Heart left ventricle (tissue), 13 donors: ENCODE measurements around the gene BORCS8.

ENCODE experiments used
- CTCF ChIP-seq, 12 donors: fragments of 200-600 bp; sonication (generic) in 4 of 12; IDR thresholded peaks; one replicate each; pipeline versions ENCODE4 v1.5.0 to v1.8.0; 2018 to 2022; ENCODE audit warnings: antibody characterized with exemption in 12 of 12, mild to moderate bottlenecking in 5 of 12
- POLR2A ChIP-seq, 2 donors: fragments of 450-650 bp; IDR thresholded peaks; one replicate each; pipeline ENCODE4 v1.6.1; 2017; ENCODE audit warnings: antibody characterized with exemption in 2 of 2, mild to moderate bottlenecking in 2 of 2, moderate library complexity in 2 of 2
- donor health status: ischemic (EF 13 %, LVEDD 7.1; RV severe dilation, severe dysfunction).
- donor health status: DM: no; HTN: yes; CAD: no.
- donor health status: DM: no; HTN: no; CAD: no.
- donor health status: ischemic (EF 25% LVEDD 6.9; RV normal size, moderate dysfunction).
- donor health status: ischemic (EF 25% LVEDD 5.7; RV mildly dilated, moderate dysfunction).
- donor health status: ischemic (EF 35%, LVEDD 5.7; RV mildly dilated, moderate dysfunction).
- donor health status: nonischemic (EF 11% LVEDD 7.7; RV severe dilation, severe dysfunction).
- donor health status: DM: yes; HTN: yes; CAD: no.
- donor health status: PGD.
- donor health status: ischemic (EF 29% LVEDD 5.4; RV normal size, mild dysfunction).
- donor health status: nonischemic (EF 23%, LVEDD 6.1; RV moderate dilation, normal function).

DNA sequence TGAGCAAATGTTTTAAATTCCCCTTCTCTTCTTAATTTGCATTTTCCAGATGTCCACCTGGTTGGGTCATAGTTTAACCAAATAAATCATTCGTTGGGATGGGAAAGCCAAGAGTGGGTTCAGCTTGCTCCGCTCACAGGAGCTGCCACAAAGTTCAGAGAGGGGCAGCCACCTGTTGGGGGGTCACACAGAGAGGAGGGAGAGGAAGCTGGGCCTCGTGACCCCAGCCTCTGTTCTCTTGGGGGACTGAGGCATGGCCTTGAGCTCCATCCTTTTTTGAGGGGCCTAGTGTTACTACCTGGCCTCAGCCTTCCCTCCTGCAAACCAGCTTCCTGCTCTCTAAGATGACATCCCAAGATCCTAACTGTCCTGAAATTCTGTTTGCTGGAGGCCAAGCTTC, 24.3 kb downstream of the BORCS8 start:
- TF ChIP-seq POLR2A (IDR thresholded peaks at IDR 0.05) (no peak), CTCF (IDR thresholded peaks at IDR 0.05) (no peak)
